A673 (cell line): ENCODE measurements around the gene GALR1. TPM values are rescaled to one million over a fixed set of nuclear protein-coding genes. Genes with fewer than 3 reads are reported as not detected.

Source experiments
- BruUV-seq: library from RNA; stranded (reverse); fragments of 400-500 nt; replicated peaks from 2 replicates; lab custom pipeline; 2021; lab: Mats Ljungman, UMichigan
- CTCF ChIA-PET: fragments of 300-600 bp; sonication (Branson Sonifier 250); formaldehyde crosslinking; loops from one replicate; lab custom pipeline; 2022; ENCODE audit warnings: antibody characterized with exemption; lab: Charles Lee
- POLR2A ChIA-PET: fragments of 300-600 bp; sonication (Branson Sonifier 250); formaldehyde crosslinking; loops from one replicate; lab custom pipeline; 2022; ENCODE audit warnings: antibody characterized with exemption; ENCODE audit not compliant: low non-redundant PET; lab: Charles Lee
- DNase-seq: peaks from one replicate; pipeline ENCODE4 v3.0.0-alpha.2; 2015; ENCODE audit warnings: low spot score
- H3K27ac ChIP-seq: fragments of 200-600 bp; sonication (generic); 2 replicates; pipeline ENCODE4 v1.5.1; 2016; ENCODE audit warnings: mixed run types, low read depth, mild to moderate bottlenecking, mixed read lengths, antibody characterized with exemption, low read length; ENCODE audit not compliant: poor library complexity, severe bottlenecking
- H3K27me3 ChIP-seq: fragments of 200-600 bp; sonication (generic); replicated peaks from 2 replicates; pipeline ENCODE4 v1.6.1; 2017; ENCODE audit warnings: mixed run types, low read depth, mild to moderate bottlenecking, mixed read lengths, antibody characterized with exemption, low read length; ENCODE audit not compliant: insufficient read depth, poor library complexity
- H3K36me3 ChIP-seq: fragments of 200-600 bp; sonication (generic); 2 replicates; pipeline ENCODE4 v1.6.1; 2016; ENCODE audit warnings: mixed run types, mild to moderate bottlenecking, mixed read lengths, antibody characterized with exemption, low read length; ENCODE audit not compliant: insufficient read depth, poor library complexity, severe bottlenecking
- H3K4me1 ChIP-seq: fragments of 200-600 bp; sonication (generic); 2 replicates; pipeline ENCODE4 v1.6.1; 2017; ENCODE audit warnings: mixed run types, mild to moderate bottlenecking, mixed read lengths, antibody characterized with exemption, low read length; ENCODE audit not compliant: insufficient read depth, poor library complexity, severe bottlenecking
- H3K4me3 ChIP-seq: fragments of 200-600 bp; sonication (generic); 2 replicates; pipeline ENCODE4 v1.5.1; 2016; ENCODE audit warnings: low read depth, mixed run types, mild to moderate bottlenecking, mixed read lengths, low read length; ENCODE audit not compliant: poor library complexity, severe bottlenecking
- H3K9me3 ChIP-seq: fragments of 200-600 bp; sonication (generic); 2 replicates; pipeline ENCODE4 v1.6.1; 2016; ENCODE audit warnings: mixed run types, low read depth, mild to moderate bottlenecking, mixed read lengths, antibody characterized with exemption, low read length; ENCODE audit not compliant: poor library complexity, severe bottlenecking
- CTCF ChIP-seq: fragments of 300-800, 200-600 bp; sonication (generic); conservative IDR thresholded peaks from 2 replicates; pipeline ENCODE4 v1.5.1; 2017; ENCODE audit warnings: low read depth, mild to moderate bottlenecking, antibody characterized with exemption, low read length, moderate library complexity, mixed read lengths
- EZH2 ChIP-seq: fragments of 200-600 bp; sonication (generic); IDR thresholded peaks from 2 replicates; pipeline ENCODE4 v1.6.1; 2017; ENCODE audit warnings: borderline replicate concordance, low read depth, mild to moderate bottlenecking, mixed read lengths, antibody characterized with exemption, low read length; ENCODE audit not compliant: poor library complexity, severe bottlenecking
- intact Hi-C: fragments of 100-400 bp; cut with micrococcal nuclease; formaldehyde crosslinking; loops from one replicate; pipeline ENCODE4 v1.10.0; 2022; ENCODE audit not compliant: unreplicated experiment
- total RNA-seq: library from RNA; stranded (reverse); gene quantifications from 2 replicates; pipeline ENCODE4 v1.2.3, GENCODE V29; 2021

The GALR1 gene
- total RNA-seq, 1 experiment from 2014 or later: not detected

GRCh38 chr18:77203071-77203470 is 46.6 kb upstream of the GALR1 start:
- no TSS peak for BruUV-seq
- H3K9me3 ChIP-seq: no peaks in the 10 kb centered on the region
- POLR2A ChIA-PET: no interaction called here
- H3K4me3 ChIP-seq: no peak overlapping the region
- H3K36me3 ChIP-seq: no peaks in the 10 kb centered on the region
- intact Hi-C loops: no loop called here
- no peak overlapping the region for H3K27ac ChIP-seq
- H3K27me3 ChIP-seq: no peaks in the 10 kb centered on the region
- TF ChIP-seq CTCF: no peak
- no peak for TF ChIP-seq EZH2
- no peak for DNase-seq
- no peaks in the 10 kb centered on the region for H3K4me1 ChIP-seq
- CTCF ChIA-PET: no interaction called here

- intact Hi-C loops: no loop called here
- POLR2A ChIA-PET: no interaction called here
- no TSS peak for BruUV-seq
- no peaks in the 10 kb centered on the region for H3K4me1 ChIP-seq
- no peaks in the 10 kb centered on the region for H3K36me3 ChIP-seq
- no peak overlapping the region for H3K4me3 ChIP-seq
- no peak for DNase-seq
- CTCF ChIA-PET: no interaction called here
- H3K27ac ChIP-seq: no peak overlapping the region
- TF ChIP-seq CTCF: no peak
- no peak for TF ChIP-seq EZH2
- no peaks in the 10 kb centered on the region for H3K9me3 ChIP-seq
- H3K27me3 ChIP-seq: no peaks in the 10 kb centered on the region
Observed at GRCh38 chr18:77203851-77204250, 45.8 kb upstream of the GALR1 start.

- intact Hi-C loops: no loop called here
- Histone ChIP-seq H3K27me3 (no peaks in the 10 kb centered on the region), H3K36me3 (no peaks in the 10 kb centered on the region), H3K9me3 (no peaks in the 10 kb centered on the region), H3K4me1 (no peaks in the 10 kb centered on the region), H3K27ac (no peak overlapping the region), H3K4me3 (no peak overlapping the region)
- POLR2A ChIA-PET: interaction anchor here (0.8 kb wide), 1 partner anchor 1376 kb away, joined by 3 read pairs; no protein-coding TSS in a partner anchor
- no peak for DNase-seq
- BruUV-seq: no TSS peak
- CTCF ChIA-PET: no interaction called here
- TF ChIP-seq CTCF: no peak
- no peak for TF ChIP-seq EZH2
Observed at GRCh38 chr18:77205769-77206168, 43.9 kb upstream of the GALR1 start.
